H1 (cell line): ENCODE results near the gene DOCK11. TPM values are rescaled to one million over a fixed set of nuclear protein-coding genes. Genes with fewer than 3 reads are reported as not detected.

Source experiments
- CTCF ChIA-PET: fragments of 300-600 bp; sonication (Branson Sonifier 250); formaldehyde crosslinking; loops from one replicate; lab custom pipeline; 2021; ENCODE audit not compliant: partially characterized antibody; lab: Charles Lee
- POLR2A ChIA-PET: fragments of 300-600 bp; sonication (Branson Sonifier 250); formaldehyde crosslinking; loops from one replicate; lab custom pipeline; 2021; ENCODE audit warnings: inconsistent platforms; ENCODE audit not compliant: partially characterized antibody; lab: Charles Lee
- DNase-seq, 2 experiments: peaks; one replicate each; pipeline versions ENCODE4 v3.0.0 to v3.0.0-alpha.2; 2010 to 2022; ENCODE audit warnings: low spot score in 2 of 2, low read depth in 1 of 2, mixed read lengths in 1 of 2
- FAIRE-seq: peaks from 2 replicates; lab custom pipeline; 2011; peaks lifted over from hg19 to GRCh38; lab: Jason Lieb, UNC
- H2AFZ ChIP-seq: 2 replicates; pipeline ENCODE4 v1.8.1; 2012; ENCODE audit warnings: low read length, inconsistent platforms
- H2AK5ac ChIP-seq: 2 replicates; pipeline ENCODE4 v1.6.1; 2013; ENCODE audit warnings: low read depth, low read length
- H2BK120ac ChIP-seq: replicated peaks from 2 replicates; pipeline ENCODE3; 2013; ENCODE audit warnings: low read depth, low read length, inconsistent platforms
- H2BK12ac ChIP-seq: 2 replicates; pipeline ENCODE4 v1.6.1; 2013; ENCODE audit warnings: low read depth, low read length
- H2BK15ac ChIP-seq: 2 replicates; pipeline ENCODE4 v1.6.1; 2013; ENCODE audit warnings: low read length
- H2BK20ac ChIP-seq: 2 replicates; pipeline ENCODE4 v1.6.1; 2013; ENCODE audit warnings: low read length
- H2BK5ac ChIP-seq: 2 replicates; pipeline ENCODE4 v1.6.1; 2013; ENCODE audit warnings: low read depth, low read length
- H3K14ac ChIP-seq: 2 replicates; pipeline ENCODE4 v1.6.1; 2013; ENCODE audit warnings: inconsistent platforms; ENCODE audit not compliant: insufficient read length
- H3K18ac ChIP-seq: 2 replicates; pipeline ENCODE4 v1.6.1; 2013; ENCODE audit warnings: low read length; ENCODE audit errors: extremely low read depth
- H3K23ac ChIP-seq: 2 replicates; pipeline ENCODE4 v1.6.1; 2013; ENCODE audit warnings: inconsistent platforms; ENCODE audit not compliant: insufficient read length
- H3K23me2 ChIP-seq: 2 replicates; pipeline ENCODE4 v1.6.1; 2013; ENCODE audit warnings: low read depth, low read length
- H3K27ac ChIP-seq: 2 replicates; pipeline ENCODE4 v1.6.1; 2011; ENCODE audit warnings: low read depth, low read length, inconsistent platforms
- H3K27me3 ChIP-seq, 4 experiments: replicated peaks in 1 of 4; 1 replicate in 1 of 4; 2 replicates in 3 of 4; pipeline versions ENCODE4 v1.6.1 to v1.8.1; 2011 to 2013; ENCODE audit warnings: low read length in 3 of 4, mild to moderate bottlenecking in 3 of 4, inconsistent platforms in 2 of 4, mixed read lengths in 2 of 4, moderate library complexity in 1 of 4; ENCODE audit not compliant: control insufficient read depth in 3 of 4, insufficient read depth in 3 of 4; ENCODE audit errors: extremely low read depth in 1 of 4
- H3K36me3 ChIP-seq, 4 experiments: 2 replicates each; pipeline versions ENCODE4 v1.6.1 to v1.8.1; 2011 to 2013; ENCODE audit warnings: mild to moderate bottlenecking in 4 of 4, low read length in 3 of 4, moderate library complexity in 2 of 4, control low read depth in 1 of 4, inconsistent platforms in 1 of 4; ENCODE audit not compliant: insufficient read depth in 4 of 4, control insufficient read depth in 2 of 4
- H3K4ac ChIP-seq: replicated peaks from 2 replicates; pipeline ENCODE3; 2013; ENCODE audit warnings: low read length, low read depth, mixed read lengths, inconsistent platforms; ENCODE audit not compliant: insufficient read length
- H3K4me1 ChIP-seq, 4 experiments: replicated peaks in 1 of 4; 1 replicate in 1 of 4; 2 replicates in 3 of 4; pipeline versions ENCODE4 v1.6.1 to v1.8.1; 2011 to 2013; ENCODE audit warnings: low read length in 3 of 4, inconsistent platforms in 2 of 4, mixed read lengths in 1 of 4; ENCODE audit not compliant: insufficient read depth in 4 of 4, control insufficient read depth in 3 of 4
- H3K4me2 ChIP-seq, 2 experiments: 2 replicates each; pipeline versions ENCODE4 v1.6.1 to v1.8.1; 2011 to 2013; ENCODE audit warnings: low read depth in 2 of 2, low read length in 2 of 2, control low read depth in 1 of 2, inconsistent platforms in 1 of 2, mild to moderate bottlenecking in 1 of 2; ENCODE audit not compliant: insufficient read depth in 1 of 2
- H3K4me3 ChIP-seq, 4 experiments: fragments of 200-600, 300-600 bp in 1 of 4; sonication (generic), shearing (Covaris generic), sonication (Bioruptor Twin) in 1 of 4; 2 replicates each; pipeline versions ENCODE4 v1.5.1 to v1.8.1; 2011 to 2016; ENCODE audit warnings: low read length in 4 of 4, low read depth in 3 of 4, control low read depth in 2 of 4, inconsistent platforms in 2 of 4, mild to moderate bottlenecking in 2 of 4, mixed read lengths in 1 of 4, moderate library complexity in 1 of 4; ENCODE audit not compliant: insufficient read depth in 2 of 4; ENCODE audit errors: extremely low read depth in 1 of 4
- H3K56ac ChIP-seq: replicated peaks from 2 replicates; pipeline ENCODE3; 2013; ENCODE audit warnings: low read depth, mild to moderate bottlenecking, mixed read lengths, low read length, inconsistent platforms; ENCODE audit not compliant: insufficient read length
- H3K79me1 ChIP-seq: 2 replicates; pipeline ENCODE4 v1.6.1; 2013; ENCODE audit warnings: low read depth, low read length, control low read depth
- H3K79me2 ChIP-seq, 2 experiments: 2 replicates each; pipeline versions ENCODE4 v1.6.1 to v1.8.1; 2012 to 2013; ENCODE audit warnings: low read length in 2 of 2, mild to moderate bottlenecking in 2 of 2, inconsistent platforms in 1 of 2; ENCODE audit not compliant: insufficient read depth in 2 of 2, control insufficient read depth in 1 of 2
- H3K9ac ChIP-seq, 4 experiments: replicated peaks in 1 of 4; 1 replicate in 1 of 4; 2 replicates in 3 of 4; pipeline versions ENCODE4 v1.6.1 to v1.8.1; 2011 to 2013; ENCODE audit warnings: low read depth in 3 of 4, low read length in 3 of 4, control low read depth in 2 of 4, mild to moderate bottlenecking in 2 of 4, moderate library complexity in 2 of 4, inconsistent platforms in 1 of 4; ENCODE audit errors: extremely low read depth in 1 of 4
- H3K9me3 ChIP-seq, 2 experiments: 2 replicates each; pipeline versions ENCODE4 v1.6.1 to v1.8.1; 2012 to 2013; ENCODE audit warnings: mild to moderate bottlenecking in 2 of 2, moderate library complexity in 2 of 2, control low read depth in 1 of 2, inconsistent platforms in 1 of 2, low read depth in 1 of 2, low read length in 1 of 2, mixed read lengths in 1 of 2; ENCODE audit not compliant: insufficient read depth in 2 of 2
- H4K20me1 ChIP-seq, 2 experiments: replicated peaks in 1 of 2; 2 replicates each; pipeline versions ENCODE3 to v1.8.1; 2011 to 2013; ENCODE audit warnings: inconsistent platforms in 2 of 2, low read length in 2 of 2, mild to moderate bottlenecking in 1 of 2; ENCODE audit not compliant: insufficient read depth in 2 of 2, control insufficient read depth in 1 of 2
- H4K5ac ChIP-seq: 2 replicates; pipeline ENCODE4 v1.6.1; 2013; ENCODE audit warnings: low read length, low read depth, mixed read lengths, inconsistent platforms; ENCODE audit not compliant: insufficient read length
- H4K8ac ChIP-seq: 2 replicates; pipeline ENCODE4 v1.8.0; 2013; ENCODE audit warnings: mild to moderate bottlenecking, moderate library complexity, low read length, inconsistent platforms; ENCODE audit not compliant: insufficient read depth; ENCODE audit errors: extremely low read depth
- H4K91ac ChIP-seq: replicated peaks from 2 replicates; pipeline ENCODE3; 2013; ENCODE audit warnings: low read length, mixed read lengths, inconsistent platforms; ENCODE audit not compliant: insufficient read length
- BACH1 ChIP-seq: IDR thresholded peaks from 2 replicates; pipeline ENCODE4 v1.6.1; 2012; ENCODE audit warnings: low read length, improper control_type of control experiment
- CBX5 ChIP-seq: fragments of 300-800, 300-1000 bp; sonication (generic); IDR thresholded peaks from 2 replicates; pipeline ENCODE4 v1.7.1; 2016; ENCODE audit warnings: antibody characterized with exemption, low read length, low read depth
- GTF2F1 ChIP-seq: IDR thresholded peaks from 2 replicates; pipeline ENCODE4 v1.6.1; 2012; ENCODE audit warnings: low read depth, low read length, improper control_type of control experiment, borderline replicate concordance
- NANOG ChIP-seq: IDR thresholded peaks from 2 replicates; pipeline ENCODE4 v1.6.1; 2011; ENCODE audit warnings: low read length, low read depth, mild to moderate bottlenecking, inconsistent platforms; ENCODE audit not compliant: insufficient read depth, poor library complexity, severe bottlenecking
- PHF8 ChIP-seq: fragments of 200-600 bp; sonication (generic); conservative IDR thresholded peaks from 2 replicates; pipeline ENCODE4 v1.7.1; 2012; ENCODE audit warnings: low read depth, mild to moderate bottlenecking, inconsistent platforms, low read length, moderate library complexity
- POU5F1 ChIP-seq: IDR thresholded peaks from 2 replicates; pipeline ENCODE4 v1.6.1; 2011; ENCODE audit warnings: low read depth, mild to moderate bottlenecking, low read length, moderate library complexity
- RFX5 ChIP-seq: IDR thresholded peaks from 2 replicates; pipeline ENCODE4 v1.6.1; 2011; ENCODE audit warnings: low read depth, low read length, improper control_type of control experiment, borderline replicate concordance
- SIX5 ChIP-seq: IDR thresholded peaks from 2 replicates; pipeline ENCODE4 v1.6.1; 2011; ENCODE audit warnings: mild to moderate bottlenecking, low read depth, low read length
- TCF12 ChIP-seq: IDR thresholded peaks from 2 replicates; pipeline ENCODE4 v1.6.1; 2011; ENCODE audit warnings: low read depth, mild to moderate bottlenecking, low read length
- ZNF274 ChIP-seq: IDR thresholded peaks from 2 replicates; pipeline ENCODE4 v1.7.0; 2012; ENCODE audit warnings: low read length, borderline replicate concordance; ENCODE audit errors: extremely low read depth
- WGBS, 2 experiments: shearing (Covaris generic) in 1 of 2; methylation state at CpG; one replicate each; pipeline versions ENCODE4 v1.1.6 to v1.1.7; 2013 to 2015; ENCODE audit warnings: low lambda C conversion rate in 2 of 2, mixed read lengths in 2 of 2, inconsistent platforms in 1 of 2, low coverage in 1 of 2, missing lambda C conversion rate in 1 of 2; ENCODE audit not compliant: insufficient replicate concordance in 2 of 2, insufficient coverage in 1 of 2, insufficient read length in 1 of 2; ENCODE audit errors: extremely low coverage in 1 of 2, missing lambda C conversion rate in 1 of 2; 5-methylcytosine and 5-hydroxymethylcytosine counted together
- polyA plus RNA-seq, 7 experiments: library from polyadenylated mRNA; depleted of rRNA in 3 of 7; stranded (reverse) in 5 of 7; unstranded in 2 of 7; fragments of >200 nt in 5 of 7; fragments of 200-250 nt in 2 of 7; gene quantifications; 1 replicate in 5 of 7; 2 replicates in 1 of 7; 4 replicates in 1 of 7; pipeline versions ENCODE4 v1.2.1 to v1.2.3, GENCODE V29; 2011 to 2013; ENCODE audit warnings: missing spikeins in 2 of 7, mixed read lengths in 2 of 7
- total RNA-seq: library from RNA; stranded (reverse); fragmentation: NEBNext Ultra II Directional; extraction: Animal tissue kit (Norgen Biotek cat#: 25700); gene quantifications from 2 replicates; pipeline ENCODE4 v1.2.1, GENCODE V29; 2021
- TF ChIP-seq, protein P1 (sequence below): IDR thresholded peaks from 2 replicates; pipeline ENCODE4 v1.6.1; 2012; ENCODE audit warnings: low read length, inconsistent platforms
- TF ChIP-seq, protein P2 (sequence below): IDR thresholded peaks from 2 replicates; pipeline ENCODE4 v1.6.1; 2011; ENCODE audit warnings: low read depth, mild to moderate bottlenecking, low read length; ENCODE audit not compliant: insufficient read depth

DOCK11 gene
- total and polyA plus RNA-seq, 2 of the 8 experiments (the other 6 are each of a cell fraction or from before 2014, with no cell fraction given) = 4.9 to 12.0 TPM

DNA sequence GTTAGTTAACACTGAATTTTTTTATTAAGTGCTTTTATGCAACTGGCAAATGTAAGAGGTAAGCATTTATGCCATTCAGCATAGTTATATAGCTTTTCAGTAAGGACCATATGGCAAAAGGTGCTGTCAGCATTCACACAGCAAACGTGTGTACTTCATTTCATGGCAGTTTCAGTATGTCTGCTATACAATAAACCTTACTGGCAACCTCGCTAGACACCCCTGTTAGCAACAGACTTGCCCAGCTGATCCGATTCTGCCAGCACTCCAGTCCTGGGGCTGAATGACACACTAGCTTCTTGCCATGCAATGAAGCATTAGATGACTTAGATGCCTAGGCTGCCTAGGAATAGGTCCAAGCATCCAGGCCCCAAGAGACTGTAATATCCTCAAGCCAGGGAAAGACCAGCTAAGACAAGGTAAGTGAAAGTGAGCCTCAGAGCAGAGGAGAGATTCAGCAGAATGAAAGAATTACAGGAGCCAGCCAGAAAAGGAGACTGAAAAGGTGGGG is 47.3 kb upstream of the DOCK11 start:
- no peak overlapping the region for H2BK5ac ChIP-seq
- H3K4me1 ChIP-seq = no peaks in the 10 kb centered on the region
- no peak overlapping the region for H3K9ac ChIP-seq
- H3K4me2 ChIP-seq = no peak overlapping the region
- no peaks in the 10 kb centered on the region for H3K27me3 ChIP-seq
- no peak overlapping the region for H2AFZ ChIP-seq
- H3K79me1 ChIP-seq = no peaks in the 10 kb centered on the region
- H4K20me1 ChIP-seq = no peaks in the 10 kb centered on the region
- H2BK20ac ChIP-seq = no peak overlapping the region
- H3K36me3 ChIP-seq = peaks cover 0 to 12% (median under 1%) of the 10 kb centered on the region in 4 experiments; a peak in 5 of 8 replicates
- no peak overlapping the region for H3K27ac ChIP-seq
- no peak overlapping the region for H4K8ac ChIP-seq
- no peaks in the 10 kb centered on the region for H3K9me3 ChIP-seq
- 66% methylated on average over 3 of the region's 3 CpGs; no CpG with 5 or more reads in 1 of the 2 experiments for WGBS, 2 experiments
- POLR2A ChIA-PET = no interaction called here
- H2BK15ac ChIP-seq = no peak overlapping the region
- no peak overlapping the region for H2BK12ac ChIP-seq
- H4K91ac ChIP-seq = no peak overlapping the region
- no peak overlapping the region for H3K56ac ChIP-seq
- H2AK5ac ChIP-seq = no peak overlapping the region
- CTCF ChIA-PET = no interaction called here
- H3K23me2 ChIP-seq = no peaks in the 10 kb centered on the region
- no peak overlapping the region for H3K14ac ChIP-seq
- H3K4ac ChIP-seq = no peak overlapping the region
- no peaks in the 10 kb centered on the region for H3K79me2 ChIP-seq
- H3K18ac ChIP-seq = no peak overlapping the region
- H3K23ac ChIP-seq = no peak overlapping the region
- H2BK120ac ChIP-seq = no peak overlapping the region
- no peak overlapping the region for H4K5ac ChIP-seq
- DNase-seq = no peak
- H3K4me3 ChIP-seq = no peak overlapping the region
- FAIRE-seq = no peak
- TF ChIP-seq, protein P1, sequence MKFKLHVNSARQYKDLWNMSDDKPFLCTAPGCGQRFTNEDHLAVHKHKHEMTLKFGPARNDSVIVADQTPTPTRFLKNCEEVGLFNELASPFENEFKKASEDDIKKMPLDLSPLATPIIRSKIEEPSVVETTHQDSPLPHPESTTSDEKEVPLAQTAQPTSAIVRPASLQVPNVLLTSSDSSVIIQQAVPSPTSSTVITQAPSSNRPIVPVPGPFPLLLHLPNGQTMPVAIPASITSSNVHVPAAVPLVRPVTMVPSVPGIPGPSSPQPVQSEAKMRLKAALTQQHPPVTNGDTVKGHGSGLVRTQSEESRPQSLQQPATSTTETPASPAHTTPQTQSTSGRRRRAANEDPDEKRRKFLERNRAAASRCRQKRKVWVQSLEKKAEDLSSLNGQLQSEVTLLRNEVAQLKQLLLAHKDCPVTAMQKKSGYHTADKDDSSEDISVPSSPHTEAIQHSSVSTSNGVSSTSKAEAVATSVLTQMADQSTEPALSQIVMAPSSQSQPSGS = no peak
- no peak for TF ChIP-seq GTF2F1
- no peak for TF ChIP-seq BACH1
- no peak for TF ChIP-seq PHF8
- TF ChIP-seq TCF12 = no peak
- TF ChIP-seq, protein P2, sequence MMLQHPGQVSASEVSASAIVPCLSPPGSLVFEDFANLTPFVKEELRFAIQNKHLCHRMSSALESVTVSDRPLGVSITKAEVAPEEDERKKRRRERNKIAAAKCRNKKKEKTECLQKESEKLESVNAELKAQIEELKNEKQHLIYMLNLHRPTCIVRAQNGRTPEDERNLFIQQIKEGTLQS = no peak
- no peak for TF ChIP-seq SIX5
- TF ChIP-seq RFX5 = no peak
- TF ChIP-seq NANOG = no peak
- no peak for TF ChIP-seq ZNF274
- no peak for TF ChIP-seq CBX5
- TF ChIP-seq POU5F1 = no peak
